Measurements from ENCODE around the gene RARG. TPM values are rescaled to one million over a fixed set of nuclear protein-coding genes. Genes with fewer than 3 reads are reported as not detected.

RARG gene
- total and polyA plus RNA-seq, 12 donors, result 3.8 to 36.4 (median 24.8) TPM

DNA sequence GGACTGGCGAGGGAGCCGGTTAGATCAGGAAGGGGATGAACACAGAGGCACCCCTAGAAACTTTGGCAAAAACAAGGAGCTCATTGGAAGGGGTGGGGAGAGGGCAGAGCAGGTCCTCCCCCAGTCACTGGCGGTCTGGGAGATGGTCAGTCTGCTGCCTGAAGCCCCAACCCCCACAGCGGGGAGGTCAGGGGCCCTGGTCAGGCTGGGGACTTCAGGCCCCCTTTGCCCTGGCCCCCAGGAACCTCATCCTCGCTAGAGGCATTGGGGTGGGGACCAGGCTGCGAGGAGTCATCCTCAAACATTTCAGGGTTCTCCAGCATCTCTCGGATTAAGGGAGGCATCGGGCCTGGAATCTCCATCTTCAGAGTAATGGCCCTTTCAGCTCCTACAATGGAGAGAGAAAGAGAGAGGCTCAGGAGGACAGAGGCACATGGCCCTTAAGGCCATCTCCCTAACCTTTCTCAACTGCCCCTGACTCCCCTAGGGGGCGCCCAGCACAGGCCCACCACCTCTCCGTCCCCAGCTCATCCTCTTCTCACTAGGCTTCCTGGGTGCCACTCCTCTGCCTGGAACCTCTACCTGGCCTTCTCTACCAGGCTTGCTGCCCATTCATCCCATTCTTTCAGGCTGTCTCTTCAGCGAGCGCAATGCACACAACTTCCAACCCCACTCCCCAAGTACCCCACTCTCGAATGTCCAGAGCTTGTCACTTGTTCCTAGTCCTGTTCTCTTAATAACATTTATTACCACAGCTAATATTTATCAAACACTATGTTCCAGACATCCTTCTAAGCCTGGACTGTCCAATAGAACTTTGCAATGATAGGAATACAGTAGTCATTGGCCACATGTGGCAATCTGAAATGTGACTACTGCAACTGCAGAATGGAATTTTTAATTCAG, 20.3 kb downstream of the RARG start:
- no peaks in the 10 kb centered on the region for H3K9me3 ChIP-seq (replicated peaks in 1 of 3)
- H3K4me3 ChIP-seq, result no peak overlapping the region
- intact Hi-C loops (cut with DNase I), result loop anchor here (2.0 to 10.0 kb wide), 5 partner anchors 39 to 213 kb away; partner anchors contain the start of gene AMHR2 (in 1 of the 2)
- H3K4me1 ChIP-seq (replicated peaks in 1 of 2), result peaks cover 0 to 24% of the 10 kb centered on the region in 2 donors
- no peak for DNase-seq
- no peak overlapping the region for H3K27ac ChIP-seq
- H3K27me3 ChIP-seq, result no peaks in the 10 kb centered on the region
- TF ChIP-seq, protein P1, sequence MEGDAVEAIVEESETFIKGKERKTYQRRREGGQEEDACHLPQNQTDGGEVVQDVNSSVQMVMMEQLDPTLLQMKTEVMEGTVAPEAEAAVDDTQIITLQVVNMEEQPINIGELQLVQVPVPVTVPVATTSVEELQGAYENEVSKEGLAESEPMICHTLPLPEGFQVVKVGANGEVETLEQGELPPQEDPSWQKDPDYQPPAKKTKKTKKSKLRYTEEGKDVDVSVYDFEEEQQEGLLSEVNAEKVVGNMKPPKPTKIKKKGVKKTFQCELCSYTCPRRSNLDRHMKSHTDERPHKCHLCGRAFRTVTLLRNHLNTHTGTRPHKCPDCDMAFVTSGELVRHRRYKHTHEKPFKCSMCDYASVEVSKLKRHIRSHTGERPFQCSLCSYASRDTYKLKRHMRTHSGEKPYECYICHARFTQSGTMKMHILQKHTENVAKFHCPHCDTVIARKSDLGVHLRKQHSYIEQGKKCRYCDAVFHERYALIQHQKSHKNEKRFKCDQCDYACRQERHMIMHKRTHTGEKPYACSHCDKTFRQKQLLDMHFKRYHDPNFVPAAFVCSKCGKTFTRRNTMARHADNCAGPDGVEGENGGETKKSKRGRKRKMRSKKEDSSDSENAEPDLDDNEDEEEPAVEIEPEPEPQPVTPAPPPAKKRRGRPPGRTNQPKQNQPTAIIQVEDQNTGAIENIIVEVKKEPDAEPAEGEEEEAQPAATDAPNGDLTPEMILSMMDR (IDR thresholded peaks at IDR 0.05), result peak in 4 of 6 experiments; percentile 7 to 15 (median 12)
- TF ChIP-seq POLR2A (IDR thresholded peaks at IDR 0.05), result no peak
- H3K36me3 ChIP-seq (replicated peaks in 1 of 2), result peaks cover 0 to 36% of the 10 kb centered on the region in 2 donors
- WGBS, 4 donors, result 83 to 88% (median 85%) methylated on average over 10 to 13 of the region's 13 CpGs

DNA sequence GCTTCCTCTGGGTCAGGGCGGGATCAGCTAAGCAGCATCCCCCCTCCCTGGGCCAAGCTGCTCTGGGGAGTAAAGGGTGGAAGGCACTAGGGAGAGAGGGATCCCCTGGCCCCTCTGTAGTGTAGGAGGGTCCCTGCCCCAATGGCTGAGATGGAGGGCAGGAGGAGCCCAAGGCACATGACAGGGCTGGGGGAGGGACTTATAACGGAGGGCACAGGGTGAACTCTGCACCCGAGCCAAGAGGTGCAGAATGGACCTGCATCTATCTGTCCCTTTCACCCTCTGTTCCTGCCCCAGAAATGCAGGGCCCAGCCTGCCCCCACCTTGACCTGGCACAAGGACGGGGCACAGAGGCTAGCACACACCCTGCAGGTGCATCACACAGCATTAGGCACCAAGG, 21.2 kb downstream of the RARG start:
- WGBS, 4 donors, result 74 to 82% (median 79%) methylated on average over 4 of the region's 4 CpGs
- Histone ChIP-seq H3K27ac (no peak overlapping the region), H3K36me3 (replicated peaks in 1 of 2) (peaks cover 0 to 36% of the 10 kb centered on the region in 2 donors), H3K4me3 (no peak overlapping the region), H3K4me1 (replicated peaks in 1 of 2) (peaks cover 0 to 24% of the 10 kb centered on the region in 2 donors), H3K27me3 (no peaks in the 10 kb centered on the region), H3K9me3 (replicated peaks in 1 of 3) (no peaks in the 10 kb centered on the region)
- no peak for DNase-seq
- intact Hi-C loops (cut with DNase I), result loop anchor here (5.0 to 10.0 kb wide), 4 partner anchors 41 to 214 kb away; partner anchors contain the start of gene AMHR2 (in 1 of the 2)
- TF ChIP-seq POLR2A (IDR thresholded peaks at IDR 0.05), result no peak
- TF ChIP-seq, protein P1 (IDR thresholded peaks at IDR 0.05), result no peak

DNA sequence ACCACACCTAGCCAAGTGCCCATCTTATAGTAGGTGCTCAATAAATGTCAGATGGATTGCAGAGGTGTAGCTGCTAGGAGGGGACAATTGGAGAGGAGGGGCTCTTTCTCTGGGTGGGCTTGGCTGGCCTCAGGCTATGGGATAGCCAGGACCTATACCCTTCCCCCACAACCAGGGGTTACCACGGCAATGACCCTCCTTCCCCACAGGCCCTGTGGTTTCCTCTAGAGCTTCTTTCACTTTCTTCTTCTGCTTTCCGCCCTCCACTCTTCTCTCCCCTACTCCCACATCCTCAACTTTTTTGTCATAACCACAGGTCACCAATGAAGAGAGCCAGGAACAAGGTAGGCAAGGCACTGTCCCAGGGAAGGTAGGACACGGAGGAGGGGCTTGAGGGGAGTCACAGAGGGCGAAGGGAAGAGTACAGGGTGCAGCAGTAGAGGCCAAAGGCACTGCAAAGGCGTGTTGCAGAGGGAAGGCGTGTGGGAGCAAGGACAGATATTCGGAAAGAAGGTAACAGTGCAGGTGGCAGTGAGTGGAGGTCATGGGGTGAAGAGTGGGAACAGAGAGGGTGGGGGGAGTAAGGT, 23.0 kb downstream of the RARG start:
- Histone ChIP-seq H3K27ac (no peak overlapping the region), H3K27me3 (no peaks in the 10 kb centered on the region), H3K9me3 (replicated peaks in 1 of 3) (no peaks in the 10 kb centered on the region), H3K36me3 (replicated peaks in 1 of 2) (peaks cover 0 to 31% of the 10 kb centered on the region in 2 donors), H3K4me1 (replicated peaks in 1 of 2) (peaks cover 0 to 21% of the 10 kb centered on the region in 2 donors), H3K4me3 (no peak overlapping the region)
- intact Hi-C loops (cut with DNase I), result no loop called here
- TF ChIP-seq, protein P1 (IDR thresholded peaks at IDR 0.05), result no peak
- no peak for TF ChIP-seq POLR2A (IDR thresholded peaks at IDR 0.05)
- 46 to 69% (median 52%) methylated on average over 7 of the region's 7 CpGs for WGBS, 4 donors
- DNase-seq, result no peak

DNA sequence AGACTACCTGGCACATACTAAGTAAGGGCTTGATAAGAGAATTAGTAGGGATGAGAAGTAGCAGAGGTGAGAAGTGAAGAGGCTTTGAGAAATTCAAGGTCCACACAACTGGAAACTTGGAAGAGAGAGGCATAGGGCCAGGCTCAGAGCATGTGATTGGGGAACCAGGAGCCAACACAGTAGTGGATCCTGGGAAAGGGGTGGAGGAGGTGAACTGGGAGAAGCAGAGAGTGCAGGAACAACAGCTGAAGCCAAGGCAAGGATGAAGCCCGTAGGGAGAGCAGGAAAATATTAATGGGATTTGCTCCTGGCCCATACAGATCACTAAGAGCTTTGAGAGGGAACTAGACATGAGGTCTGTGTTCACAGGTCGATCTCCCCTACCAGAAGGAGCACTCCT, 23.6 kb downstream of the RARG start:
- TF ChIP-seq POLR2A (IDR thresholded peaks at IDR 0.05), result no peak
- TF ChIP-seq, protein P1 (IDR thresholded peaks at IDR 0.05), result no peak
- Histone ChIP-seq H3K27ac (no peak overlapping the region), H3K27me3 (no peaks in the 10 kb centered on the region), H3K9me3 (replicated peaks in 1 of 3) (no peaks in the 10 kb centered on the region), H3K4me3 (no peak overlapping the region), H3K4me1 (replicated peaks in 1 of 2) (peaks cover 0 to 15% of the 10 kb centered on the region in 2 donors), H3K36me3 (replicated peaks in 1 of 2) (peaks cover 0 to 26% of the 10 kb centered on the region in 2 donors)
- 56 to 79% (median 58%) methylated on average over 2 of the region's 2 CpGs for WGBS, 4 donors
- peak in 1 of 7 donors; percentile 37 for DNase-seq
- intact Hi-C loops (cut with DNase I), result no loop called here

Measured in adrenal gland (tissue), 12 donors.